Fibroblast of pulmonary artery (primary cell): Measurements from ENCODE around the gene GAPT.

Experiments used
- DNase-seq: peaks from one replicate; pipeline ENCODE4 v3.0.0-alpha.2; 2010; ENCODE audit warnings: low read depth
- H3K4me3 ChIP-seq: replicated peaks from 2 replicates; pipeline ENCODE4 v1.5.1; 2011; ENCODE audit warnings: low read depth, mild to moderate bottlenecking, control low read depth, low read length, moderate library complexity
- CTCF ChIP-seq: IDR thresholded peaks from 2 replicates; pipeline ENCODE4 v1.5.1; 2011; ENCODE audit warnings: mild to moderate bottlenecking, control low read depth, low read length, inconsistent platforms; ENCODE audit errors: missing control alignments

The GAPT gene

GRCh38 chr5:58544195-58544594 lies 53.0 kb downstream of the GAPT start:
- no peak for TF ChIP-seq CTCF
- no peak for DNase-seq
- H3K4me3 ChIP-seq: no peak overlapping the region

DNA sequence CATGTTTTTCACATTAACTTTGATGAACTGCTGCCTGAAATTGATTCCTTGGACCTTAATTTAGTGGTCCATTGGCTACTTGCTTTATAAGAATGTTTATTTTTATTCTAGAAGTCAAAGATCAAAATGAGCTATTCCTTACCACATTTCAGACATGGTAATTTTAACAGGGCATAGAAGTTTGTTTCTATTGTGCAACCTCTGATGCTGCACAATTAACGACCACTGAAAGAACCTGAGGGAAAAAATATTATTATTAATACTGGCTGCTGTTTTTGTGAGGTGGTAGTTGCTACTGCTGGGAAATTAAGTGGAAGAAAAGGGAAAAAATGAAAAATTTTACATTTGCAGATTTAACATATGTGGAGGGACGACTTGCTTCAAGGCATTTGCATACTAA lies 53.7 kb downstream of the GAPT start:
- no peak for TF ChIP-seq CTCF
- DNase-seq: no peak
- no peak overlapping the region for H3K4me3 ChIP-seq

- DNase-seq: no peak
- H3K4me3 ChIP-seq: no peak overlapping the region
- no peak for TF ChIP-seq CTCF
Observed at GRCh38 chr5:58545912-58546311, 54.7 kb downstream of the GAPT start.
